Cerebellar cortex (tissue), 1 donor: ENCODE measurements around the gene CBX6.

Experiments
- DNase-seq: peaks from one replicate; pipeline ENCODE4 v3.0.0-alpha.2; 2015; ENCODE audit warnings: low spot score

CBX6 gene

GRCh38 chr22:38873469-38874411 is 1.7 kb upstream of the CBX6 start:
- DNase-seq: no peak

GRCh38 chr22:38872831-38873248 is 824 bp upstream of the CBX6 start:
- DNase-seq: peak; percentile 59

GRCh38 chr22:38871360-38872171 is 450 bp downstream of the CBX6 start:
- DNase-seq: peak; percentile 43

GRCh38 chr22:38870791-38871359 is 1.1 kb downstream of the CBX6 start:
- DNase-seq: no peak

GRCh38 chr22:38870312-38870741 is 1.7 kb downstream of the CBX6 start:
- peak; percentile 83 for DNase-seq

- no peak for DNase-seq
These were observed 2.4 kb downstream of the CBX6 start for GRCh38 chr22:38869663-38870062.

GRCh38 chr22:38868886-38869381 is 3.1 kb downstream of the CBX6 start:
- DNase-seq: peak; percentile 74

GRCh38 chr22:38868286-38868721 is 3.7 kb downstream of the CBX6 start:
- DNase-seq: no peak

- DNase-seq: no peak
These were observed 4.3 kb downstream of the CBX6 start for GRCh38 chr22:38867471-38868285.

- no peak for DNase-seq
These were observed 4.9 kb downstream of the CBX6 start for GRCh38 chr22:38867124-38867455.

- DNase-seq: no peak
These were observed 5.5 kb downstream of the CBX6 start for GRCh38 chr22:38866399-38867123.

- no peak for DNase-seq
These were observed 6.0 kb downstream of the CBX6 start for GRCh38 chr22:38866024-38866398.

GRCh38 chr22:38865201-38866023 is 6.6 kb downstream of the CBX6 start:
- no peak for DNase-seq

GRCh38 chr22:38864361-38865191 is 7.4 kb downstream of the CBX6 start:
- peak; percentile 36 for DNase-seq

GRCh38 chr22:38863531-38864131 is 8.4 kb downstream of the CBX6 start:
- peak; percentile 17 for DNase-seq

- DNase-seq: peak; percentile 70
These were observed 9.4 kb downstream of the CBX6 start for GRCh38 chr22:38862375-38863329.

GRCh38 chr22:38861927-38862326 is 10.1 kb downstream of the CBX6 start:
- peak; percentile 29 for DNase-seq
